AG09309 (cell line): ENCODE measurements around the gene FAAP100.

Source experiments
- DNase-seq: peaks from one replicate; pipeline ENCODE4 v3.0.0-alpha.2; 2010; ENCODE audit warnings: low read depth
- H3K4me3 ChIP-seq: 2 replicates; pipeline ENCODE4 v1.5.1; 2011; ENCODE audit warnings: mild to moderate bottlenecking, low read depth, low read length, moderate library complexity; ENCODE audit not compliant: control insufficient read depth
- TF ChIP-seq, protein P1 (sequence below): IDR thresholded peaks from 2 replicates; pipeline ENCODE4 v1.5.1; 2011; ENCODE audit warnings: mild to moderate bottlenecking, low read depth, low read length, inconsistent platforms; ENCODE audit not compliant: insufficient read depth, control insufficient read depth; ENCODE audit errors: missing control alignments

Gene FAAP100

GRCh38 chr17:81491181-81491581 is 61.0 kb downstream of the FAAP100 start:
- no peak for DNase-seq
- H3K4me3 ChIP-seq: no peak overlapping the region
- TF ChIP-seq, protein P1, sequence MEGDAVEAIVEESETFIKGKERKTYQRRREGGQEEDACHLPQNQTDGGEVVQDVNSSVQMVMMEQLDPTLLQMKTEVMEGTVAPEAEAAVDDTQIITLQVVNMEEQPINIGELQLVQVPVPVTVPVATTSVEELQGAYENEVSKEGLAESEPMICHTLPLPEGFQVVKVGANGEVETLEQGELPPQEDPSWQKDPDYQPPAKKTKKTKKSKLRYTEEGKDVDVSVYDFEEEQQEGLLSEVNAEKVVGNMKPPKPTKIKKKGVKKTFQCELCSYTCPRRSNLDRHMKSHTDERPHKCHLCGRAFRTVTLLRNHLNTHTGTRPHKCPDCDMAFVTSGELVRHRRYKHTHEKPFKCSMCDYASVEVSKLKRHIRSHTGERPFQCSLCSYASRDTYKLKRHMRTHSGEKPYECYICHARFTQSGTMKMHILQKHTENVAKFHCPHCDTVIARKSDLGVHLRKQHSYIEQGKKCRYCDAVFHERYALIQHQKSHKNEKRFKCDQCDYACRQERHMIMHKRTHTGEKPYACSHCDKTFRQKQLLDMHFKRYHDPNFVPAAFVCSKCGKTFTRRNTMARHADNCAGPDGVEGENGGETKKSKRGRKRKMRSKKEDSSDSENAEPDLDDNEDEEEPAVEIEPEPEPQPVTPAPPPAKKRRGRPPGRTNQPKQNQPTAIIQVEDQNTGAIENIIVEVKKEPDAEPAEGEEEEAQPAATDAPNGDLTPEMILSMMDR: no peak

DNA sequence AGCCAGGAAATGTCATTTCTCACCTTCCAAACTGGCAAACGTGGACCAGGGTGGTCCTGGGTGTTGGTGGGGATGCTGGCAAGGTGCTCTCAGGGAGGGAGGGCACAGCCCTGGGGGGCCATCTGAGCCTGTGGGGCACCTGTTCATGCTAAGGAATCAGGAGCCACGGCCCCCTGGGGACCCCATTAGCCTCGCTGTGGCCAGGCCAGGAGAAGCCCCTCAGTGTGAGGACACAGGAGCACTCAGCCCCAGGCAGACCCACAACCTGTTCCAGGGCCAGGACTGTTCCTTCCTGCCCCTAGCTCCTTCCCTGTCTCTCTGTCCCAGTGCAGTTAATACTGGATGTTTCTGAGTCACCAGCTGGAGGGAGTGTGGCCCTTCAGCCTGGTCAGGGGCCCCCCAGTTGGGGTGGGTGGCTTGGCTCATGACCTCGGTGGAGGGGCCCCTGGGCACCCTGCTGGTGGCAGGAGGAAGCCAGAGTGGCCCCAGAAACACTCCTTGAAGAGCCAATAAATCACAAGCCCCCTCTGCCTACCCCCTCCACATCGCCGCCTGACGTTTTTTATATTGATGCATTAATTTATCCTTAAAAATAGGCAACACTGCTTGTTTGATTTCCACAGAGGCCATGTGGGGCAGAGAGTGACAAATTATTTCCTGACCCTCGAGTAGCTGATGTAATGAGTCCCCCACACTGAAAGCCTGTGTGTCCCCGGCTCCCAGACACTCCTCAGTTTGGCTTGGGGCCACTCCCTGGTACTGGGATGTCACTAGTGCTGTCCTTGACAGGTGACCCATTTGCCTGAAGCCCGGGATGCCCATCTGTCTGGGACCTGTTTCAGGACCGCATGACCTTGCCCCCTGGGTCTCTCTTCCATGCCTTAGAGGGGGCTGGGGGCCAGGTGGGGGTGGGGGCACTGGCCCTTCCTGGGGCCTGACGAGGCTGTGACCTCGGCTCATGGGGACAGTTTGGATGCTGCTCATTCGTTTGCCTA is 61.9 kb downstream of the FAAP100 start:
- no peak overlapping the region for H3K4me3 ChIP-seq
- TF ChIP-seq, protein P1: no peak
- DNase-seq: no peak
